HG02981 (cell line): ENCODE measurements around the gene MYCN.

ENCODE experiments used
- ATAC-seq: cut with Tn5 transposase; IDR thresholded peaks from one replicate; pipeline ENCODE4 v1.9.1; 2021; ENCODE audit warnings: mild to moderate bottlenecking, moderate library complexity; ENCODE audit not compliant: unreplicated experiment

Gene MYCN

DNA sequence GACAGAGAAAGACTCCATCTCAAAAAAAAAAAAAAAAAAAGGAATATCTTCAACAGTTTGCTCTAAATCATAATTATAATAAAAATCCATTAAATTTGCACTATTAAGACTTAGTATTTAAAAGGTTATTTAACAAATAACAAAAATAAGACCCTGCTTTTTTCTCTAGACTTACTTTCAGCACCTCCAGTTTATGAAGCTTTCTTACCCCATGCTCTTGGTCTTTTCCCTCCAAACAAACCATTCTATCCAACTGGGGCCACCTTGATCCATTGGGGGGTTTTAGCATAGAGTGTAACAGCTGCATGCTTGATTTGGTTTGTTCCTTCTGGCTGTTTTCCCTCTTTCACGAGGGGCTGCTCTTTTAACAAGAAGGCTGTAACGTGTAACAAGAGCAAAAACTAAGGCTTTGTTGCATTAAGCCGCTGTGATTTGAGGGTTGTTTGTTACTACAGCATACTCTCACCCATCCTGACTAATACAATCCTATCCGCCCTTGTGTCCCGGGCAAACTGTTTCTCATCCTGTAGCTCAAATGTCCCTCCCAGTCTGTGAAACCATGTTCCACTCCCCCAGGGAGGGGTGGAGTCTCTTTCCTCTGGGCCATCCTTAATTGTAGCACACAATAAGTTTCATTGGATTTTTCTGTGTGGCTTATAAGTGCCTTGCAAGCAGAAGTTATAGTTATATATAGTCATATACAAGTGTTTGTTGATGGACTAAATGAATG is 9.6 kb upstream of the MYCN start:
- ATAC-seq = no peak

DNA sequence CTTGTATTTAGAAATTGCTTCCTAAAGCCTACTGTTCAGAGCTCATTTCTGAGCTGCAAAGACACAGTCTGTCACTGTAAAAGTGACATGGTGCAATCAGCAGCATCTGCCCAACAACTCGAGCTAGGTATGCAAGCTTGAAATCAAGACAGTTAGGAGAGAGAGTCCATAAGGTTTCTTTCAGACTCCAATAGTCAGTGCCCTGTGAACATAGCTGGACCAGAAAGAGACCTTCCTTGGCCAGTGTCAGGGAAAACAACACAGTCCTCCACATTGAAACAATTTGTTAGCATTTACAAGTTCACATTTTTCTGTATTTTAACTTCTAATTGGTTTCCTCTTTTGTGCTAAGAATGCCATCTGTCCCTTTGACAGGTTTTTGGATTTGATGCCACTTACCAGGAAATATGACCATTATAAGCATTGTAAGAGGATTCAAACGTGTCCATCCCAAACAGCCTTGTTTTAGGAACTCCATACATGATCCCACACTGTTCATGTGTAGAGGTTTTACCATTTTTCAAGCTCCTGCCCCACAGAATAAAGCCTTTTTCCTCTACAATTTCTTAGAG is 8.9 kb upstream of the MYCN start:
- ATAC-seq = no peak

DNA sequence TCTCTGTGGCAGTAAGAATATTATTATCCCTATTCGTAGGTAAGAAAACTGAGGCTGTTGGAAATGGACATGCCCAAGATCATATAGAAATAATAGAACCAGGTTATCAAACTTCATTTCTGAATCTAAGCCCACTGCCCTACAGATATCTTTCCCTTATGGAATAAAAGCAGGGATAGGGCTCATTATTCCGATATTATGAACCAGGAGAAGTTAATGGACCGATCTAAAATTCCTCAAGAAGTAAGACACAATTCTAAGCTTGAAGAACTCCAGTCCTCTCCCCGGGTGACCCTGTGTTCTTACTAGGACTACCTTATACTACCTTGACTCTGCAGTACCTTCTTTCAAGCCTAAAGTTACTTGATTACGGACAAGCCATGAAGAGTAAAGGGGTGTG is 8.4 kb upstream of the MYCN start:
- no peak for ATAC-seq

DNA sequence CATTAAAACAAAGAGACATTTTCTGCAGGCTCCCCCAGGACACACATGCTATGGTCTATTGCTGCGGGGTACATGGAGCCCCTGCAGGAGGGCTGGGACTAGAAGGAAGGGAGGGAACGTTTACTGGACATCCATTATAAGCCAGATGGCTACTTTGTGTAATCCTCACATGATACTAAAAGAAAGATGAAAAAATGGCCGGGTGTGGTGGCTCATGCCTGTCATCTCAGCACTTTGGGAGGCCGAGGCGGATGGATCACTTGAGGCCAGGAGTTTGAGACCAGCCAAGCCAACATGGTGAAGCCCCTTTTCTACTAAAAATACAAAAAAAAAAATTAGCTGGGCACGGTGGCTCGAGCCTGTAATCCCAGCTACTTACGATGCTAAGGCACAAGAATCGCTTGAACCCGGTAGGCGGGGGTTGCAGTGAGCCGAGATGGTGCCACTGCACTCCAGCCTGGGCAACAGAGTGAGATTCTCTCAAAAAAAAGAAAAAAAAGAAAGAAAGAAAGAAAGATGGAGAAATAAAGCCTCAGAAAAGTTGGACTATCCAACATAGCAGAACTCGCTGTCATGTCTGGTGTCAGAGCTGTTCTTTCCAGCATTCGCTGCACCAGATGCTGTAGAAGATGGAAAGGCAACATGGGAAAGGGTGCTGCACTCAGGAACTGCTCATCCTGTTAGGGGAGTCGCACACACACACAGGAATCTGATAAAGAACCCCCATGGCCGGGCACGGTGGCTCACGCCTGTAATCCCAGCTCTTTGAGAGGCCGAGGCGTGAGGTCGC is 7.8 kb upstream of the MYCN start:
- ATAC-seq = no peak

DNA sequence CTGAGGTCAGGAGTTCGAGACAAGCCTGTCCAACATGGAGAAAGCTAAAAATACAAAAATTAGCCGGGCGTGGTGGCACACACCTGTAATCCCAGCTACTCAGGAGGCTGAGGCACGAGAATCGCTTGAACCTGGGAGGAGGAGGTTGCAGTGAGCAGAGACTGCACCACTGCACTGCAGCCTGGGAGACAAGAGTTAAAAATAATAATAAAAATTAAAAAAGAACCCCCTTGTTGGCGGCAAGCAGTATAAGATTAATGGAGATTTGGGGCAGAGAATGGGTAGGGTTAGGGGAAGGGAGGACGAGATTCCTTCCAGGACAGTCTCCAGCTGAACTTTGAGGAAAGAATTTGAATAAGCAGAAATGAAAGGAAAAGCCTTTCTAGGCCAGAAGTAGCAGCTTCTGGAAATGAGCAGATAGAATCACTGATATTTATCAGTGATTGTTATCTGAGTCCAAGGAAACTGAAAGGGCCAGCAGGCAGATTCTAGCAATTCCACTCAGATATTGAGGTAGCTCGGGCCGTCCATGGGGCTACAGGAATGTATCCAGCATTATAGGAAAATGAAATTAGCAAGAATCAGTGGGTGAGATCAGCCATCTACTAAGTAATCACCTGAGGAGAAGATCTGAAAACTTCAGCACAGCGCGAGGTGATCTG is 7.0 kb upstream of the MYCN start:
- no peak for ATAC-seq

DNA sequence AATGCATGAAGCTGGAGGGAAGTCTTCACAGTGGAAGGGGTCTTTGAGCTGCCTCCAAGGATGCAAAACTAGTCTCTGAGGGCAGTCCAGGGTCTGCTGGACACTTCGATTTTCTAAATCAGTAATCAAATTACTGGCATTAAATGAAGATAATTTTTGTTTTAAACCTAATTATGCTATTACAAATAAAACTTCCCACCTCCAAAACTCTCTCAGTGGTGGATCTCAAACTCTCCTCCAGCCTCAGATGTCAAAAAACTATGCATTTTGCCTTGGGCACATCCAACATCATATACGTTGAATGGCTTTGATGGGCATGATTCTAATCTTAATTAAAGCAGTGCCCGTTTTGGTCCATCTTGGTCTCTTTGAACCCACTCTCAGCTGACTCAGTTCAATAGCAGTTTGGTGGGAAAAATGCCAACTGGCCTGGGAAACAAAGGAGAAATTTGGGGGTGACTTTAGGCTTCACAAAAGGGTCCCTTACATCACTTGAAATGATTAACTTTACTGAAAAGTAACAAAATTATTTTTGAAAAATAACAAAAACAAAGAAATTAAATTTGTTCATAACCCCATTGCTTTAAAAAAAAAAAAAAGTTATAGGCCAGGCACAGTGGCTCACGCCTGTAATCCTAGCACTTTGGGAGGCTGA is 5.9 kb upstream of the MYCN start:
- ATAC-seq = no peak

DNA sequence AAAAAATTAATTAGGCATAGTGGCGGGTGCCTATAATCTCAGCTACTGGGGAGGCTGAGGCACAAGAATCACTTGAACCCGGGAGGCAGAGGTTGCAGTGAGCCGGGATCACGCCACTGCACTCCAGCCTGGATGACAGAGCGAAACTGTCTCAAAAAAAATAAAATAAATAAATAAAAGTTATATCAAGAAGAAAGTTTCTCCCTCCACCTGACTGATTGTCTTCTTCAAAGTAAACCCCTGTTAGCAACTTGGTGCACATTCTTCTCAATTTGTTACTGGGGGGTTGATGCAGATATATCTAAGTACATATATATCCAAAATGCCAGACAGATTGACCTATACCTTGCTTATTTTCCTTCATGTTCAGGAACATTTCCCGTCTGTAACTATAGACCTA is 5.2 kb upstream of the MYCN start:
- no peak for ATAC-seq

DNA sequence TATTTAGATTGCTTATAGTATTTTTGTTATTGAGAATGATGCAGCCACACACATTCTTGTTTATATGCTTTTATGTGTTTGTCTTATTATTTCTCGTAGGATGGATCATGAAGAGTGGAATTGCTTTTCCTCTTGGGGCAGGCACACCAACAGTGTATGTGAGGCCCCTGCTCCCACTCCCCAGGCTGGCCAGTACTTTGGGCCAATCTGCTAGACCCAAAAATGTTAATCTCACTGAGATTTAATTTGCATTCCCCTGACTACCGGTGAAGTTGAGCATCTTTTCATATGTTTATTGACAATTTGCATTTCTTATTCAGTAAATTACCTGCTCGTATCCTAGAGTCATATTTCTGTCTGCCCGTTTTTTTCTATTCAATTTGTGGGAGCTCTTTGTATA is 4.7 kb upstream of the MYCN start:
- no peak for ATAC-seq

DNA sequence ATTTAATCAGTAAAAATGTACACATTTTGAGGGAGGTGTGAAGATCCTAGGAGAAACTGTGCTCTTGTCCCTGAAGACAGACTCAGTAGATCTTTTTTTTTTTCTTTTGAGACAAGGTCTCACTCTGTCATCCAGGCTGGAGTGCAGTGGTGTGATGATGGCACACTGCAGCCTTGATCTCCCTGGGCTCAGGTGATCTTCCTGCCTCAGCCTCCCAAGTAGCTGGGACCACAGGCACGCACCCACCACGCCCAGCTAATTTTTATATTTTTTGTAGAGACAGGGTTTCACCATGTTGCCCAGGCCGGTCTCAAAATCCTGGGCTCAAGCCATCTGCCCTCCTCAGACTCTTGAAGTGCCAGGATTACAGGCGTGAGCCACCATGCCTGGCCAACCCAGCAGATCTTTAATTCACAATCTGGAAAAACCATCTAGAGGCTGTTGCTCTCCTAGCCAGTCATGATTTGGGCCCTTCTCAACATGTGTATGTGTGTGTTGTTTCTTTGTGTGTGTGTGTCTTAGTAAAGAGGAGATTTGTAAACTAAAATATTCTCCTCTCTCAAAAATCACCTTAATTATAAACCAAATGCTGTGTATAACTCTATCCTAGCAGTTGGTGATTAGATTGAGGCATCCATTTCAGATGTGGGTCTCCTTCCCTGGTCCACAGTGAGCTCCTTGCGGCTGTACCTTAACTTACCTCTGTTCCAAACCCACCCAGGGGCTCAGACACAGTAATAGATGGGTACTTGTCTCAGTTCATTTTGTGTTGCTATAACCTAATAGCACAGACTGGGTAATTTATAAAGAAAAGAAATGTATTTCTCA is 3.9 kb upstream of the MYCN start:
- ATAC-seq = no peak

DNA sequence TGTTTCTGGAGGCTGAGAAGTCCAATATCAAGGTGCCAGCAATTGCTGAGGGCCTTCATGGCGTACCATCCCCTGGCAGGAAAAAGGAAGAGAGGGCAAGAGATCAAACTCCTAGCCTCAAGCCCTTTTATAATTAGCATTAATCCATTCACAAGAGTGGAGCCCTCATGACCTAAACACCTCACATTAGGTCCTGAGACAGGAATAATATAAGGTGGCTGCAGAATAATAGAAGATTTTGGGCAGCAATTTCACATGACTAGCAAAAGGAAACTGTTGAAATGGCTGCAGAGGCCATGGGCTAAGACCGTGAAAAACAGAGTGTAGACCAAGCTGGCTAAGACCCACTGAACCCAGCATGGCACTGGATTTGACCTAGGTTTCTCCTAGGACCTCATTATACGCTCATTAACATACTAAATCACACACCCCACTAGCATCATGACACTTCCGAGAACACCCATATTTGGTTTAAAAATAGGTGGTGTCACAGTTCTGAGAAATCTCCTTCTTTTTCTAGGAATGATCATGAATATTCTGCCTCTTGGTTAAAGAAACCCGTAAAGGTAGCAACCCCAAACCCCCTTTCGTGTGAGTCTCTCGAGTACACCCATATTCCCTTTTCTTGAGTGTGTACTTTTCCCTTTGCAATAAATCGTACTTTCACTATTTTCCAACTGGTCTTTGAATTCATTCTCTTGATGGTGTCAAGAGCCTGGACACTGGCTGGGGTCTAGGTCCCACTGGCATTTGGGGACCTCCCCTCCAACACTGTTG is 3.1 kb upstream of the MYCN start:
- ATAC-seq = no peak

DNA sequence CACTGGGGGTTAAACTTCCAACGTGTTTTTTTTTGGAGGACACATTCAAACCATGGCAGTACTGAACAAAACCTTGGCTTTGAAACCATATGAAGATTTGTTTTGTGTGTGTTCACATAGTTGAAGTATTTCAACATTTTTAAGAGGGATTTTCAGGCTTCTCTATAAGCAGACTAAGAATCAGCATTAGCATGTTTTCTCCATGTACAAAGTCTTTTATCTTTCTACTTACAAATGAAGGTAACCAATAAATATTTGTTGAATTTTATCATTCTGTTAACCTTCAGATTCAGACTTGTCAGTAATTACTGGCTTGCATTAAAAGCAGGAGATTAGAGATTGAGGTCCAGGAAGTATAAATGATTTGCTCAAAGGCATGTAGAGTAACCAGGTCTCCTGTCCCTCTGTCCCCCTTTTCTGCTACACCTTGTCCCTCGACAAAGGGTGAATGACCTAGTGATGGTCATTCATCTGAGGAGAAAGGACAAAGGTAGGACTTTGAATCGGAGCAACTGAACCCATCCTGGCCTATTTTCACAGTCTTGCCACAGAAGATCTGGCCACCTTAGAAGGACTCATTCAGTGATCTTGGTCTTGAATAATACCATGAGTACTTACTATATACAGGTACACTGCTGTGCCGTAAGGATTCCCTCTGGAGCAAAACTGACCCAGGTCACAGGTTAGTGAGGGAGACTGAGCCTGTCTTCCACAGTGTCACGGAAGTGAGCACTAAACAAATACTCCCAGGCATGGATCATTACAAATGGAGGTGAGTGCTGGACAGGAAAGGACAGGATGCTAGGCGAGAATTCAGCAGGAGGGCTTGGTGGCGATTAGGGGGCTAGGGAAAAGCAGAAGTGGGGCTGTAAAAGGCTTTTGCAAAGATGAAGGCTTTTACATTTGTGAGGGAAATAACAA is 2.2 kb upstream of the MYCN start:
- ATAC-seq = no peak

DNA sequence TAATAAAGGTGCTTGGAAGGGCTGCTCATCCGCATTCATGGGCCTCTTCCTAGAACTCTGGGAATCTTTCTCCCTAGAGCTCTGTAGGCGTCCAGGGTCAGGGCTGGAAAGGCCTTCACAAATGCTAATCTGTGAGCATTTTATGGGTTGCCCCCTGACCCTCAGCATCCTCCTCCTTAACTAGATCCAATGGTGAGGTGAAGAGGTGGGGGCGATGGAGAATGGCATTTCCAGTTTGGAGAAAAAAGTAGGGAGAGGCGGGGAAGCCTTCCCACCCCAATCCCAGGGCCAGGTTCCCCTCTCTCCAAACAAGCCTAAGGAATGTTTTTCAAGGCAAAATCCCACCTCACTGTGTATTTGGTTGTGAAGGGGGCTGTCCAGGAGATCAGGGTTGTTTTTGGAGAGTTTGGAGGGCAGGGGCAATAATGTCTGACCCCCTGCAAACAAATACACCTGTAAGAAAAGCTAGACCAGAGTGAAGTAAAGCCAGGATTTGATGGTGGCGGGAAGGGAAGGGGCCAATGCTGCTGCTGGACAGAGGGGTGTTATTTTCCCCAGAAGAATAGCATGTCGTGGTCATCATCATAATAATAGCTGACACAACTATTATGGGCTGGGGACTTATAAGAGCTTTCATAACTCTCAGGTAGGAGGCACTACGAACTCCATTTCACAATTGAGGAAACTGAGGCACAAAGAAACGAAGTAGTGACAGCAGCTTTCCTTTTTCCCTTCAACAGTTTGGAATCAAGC is 1.4 kb upstream of the MYCN start:
- ATAC-seq = no peak

DNA sequence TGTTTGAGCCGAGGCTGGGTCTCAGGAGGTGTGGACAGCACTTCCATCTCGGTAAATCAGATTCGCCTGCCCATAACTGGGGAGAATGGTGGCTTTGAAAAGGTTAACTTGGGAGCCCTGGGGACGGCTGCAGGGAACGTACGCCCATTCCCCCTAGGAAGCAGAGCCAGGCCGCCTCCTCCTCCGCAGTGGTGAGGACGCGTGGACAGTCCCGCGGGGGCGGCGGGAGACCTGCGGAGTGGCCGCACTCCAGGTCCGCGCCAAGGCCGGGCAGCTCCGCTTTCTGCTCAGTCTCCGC is 845 bp upstream of the MYCN start:
- ATAC-seq = no peak

DNA sequence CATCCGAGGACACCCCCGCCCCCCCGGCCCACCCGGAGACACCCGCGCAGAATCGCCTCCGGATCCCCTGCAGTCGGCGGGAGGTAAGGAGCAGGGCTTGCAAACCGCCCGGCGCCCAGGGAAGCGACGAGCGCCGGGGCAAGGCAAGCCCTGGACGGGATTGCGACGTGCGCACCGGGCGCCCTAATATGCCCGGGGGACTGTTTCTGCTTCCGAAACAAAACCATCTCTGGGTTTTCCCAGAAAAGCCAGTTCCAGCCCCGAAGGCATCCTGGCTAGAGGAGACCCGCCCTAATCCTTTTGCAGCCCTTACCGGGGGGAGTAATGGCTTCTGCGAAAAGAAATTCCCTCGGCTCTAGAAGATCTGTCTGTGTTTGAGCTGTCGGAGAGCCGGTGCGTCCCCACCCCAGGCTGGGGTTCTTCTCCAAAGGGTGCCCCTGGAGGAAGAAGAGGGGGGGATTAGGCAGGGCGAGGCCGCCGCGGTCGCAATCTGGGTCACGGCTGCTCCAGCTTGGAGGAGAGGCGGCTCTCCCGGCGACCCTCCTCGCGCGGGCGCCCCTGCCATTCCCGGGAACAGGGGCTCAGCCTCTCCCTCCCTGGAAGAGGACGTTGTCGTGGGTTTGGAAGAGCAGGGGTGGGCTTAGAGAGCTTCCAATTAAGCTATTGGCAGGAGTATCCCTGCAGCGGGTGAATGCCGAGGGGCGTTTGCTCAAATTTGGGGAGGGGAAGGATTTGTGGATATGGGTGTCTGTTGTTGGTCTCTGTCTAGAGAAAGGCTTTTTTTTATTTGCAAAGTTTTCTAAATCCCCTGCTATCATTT is 521 bp downstream of the MYCN start:
- ATAC-seq = no peak

DNA sequence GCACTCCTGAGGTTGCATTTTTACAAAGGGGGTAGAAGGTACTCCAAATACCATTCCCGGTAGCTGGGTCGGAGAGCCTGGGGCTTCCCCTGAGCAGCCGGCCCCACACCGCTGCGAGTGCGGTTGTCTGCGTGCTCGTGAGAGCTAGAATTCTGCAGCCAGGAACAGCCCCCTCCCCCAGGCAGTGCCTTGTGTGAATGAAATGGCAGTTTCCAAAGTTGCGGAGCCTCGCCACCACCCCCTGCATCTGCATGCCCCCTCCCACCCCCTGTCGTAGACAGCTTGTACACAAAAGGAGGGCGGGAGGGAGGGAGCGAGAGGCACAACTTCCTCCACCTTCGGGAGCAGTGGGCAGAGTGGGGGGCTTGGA is 1.1 kb downstream of the MYCN start:
- no peak for ATAC-seq

DNA sequence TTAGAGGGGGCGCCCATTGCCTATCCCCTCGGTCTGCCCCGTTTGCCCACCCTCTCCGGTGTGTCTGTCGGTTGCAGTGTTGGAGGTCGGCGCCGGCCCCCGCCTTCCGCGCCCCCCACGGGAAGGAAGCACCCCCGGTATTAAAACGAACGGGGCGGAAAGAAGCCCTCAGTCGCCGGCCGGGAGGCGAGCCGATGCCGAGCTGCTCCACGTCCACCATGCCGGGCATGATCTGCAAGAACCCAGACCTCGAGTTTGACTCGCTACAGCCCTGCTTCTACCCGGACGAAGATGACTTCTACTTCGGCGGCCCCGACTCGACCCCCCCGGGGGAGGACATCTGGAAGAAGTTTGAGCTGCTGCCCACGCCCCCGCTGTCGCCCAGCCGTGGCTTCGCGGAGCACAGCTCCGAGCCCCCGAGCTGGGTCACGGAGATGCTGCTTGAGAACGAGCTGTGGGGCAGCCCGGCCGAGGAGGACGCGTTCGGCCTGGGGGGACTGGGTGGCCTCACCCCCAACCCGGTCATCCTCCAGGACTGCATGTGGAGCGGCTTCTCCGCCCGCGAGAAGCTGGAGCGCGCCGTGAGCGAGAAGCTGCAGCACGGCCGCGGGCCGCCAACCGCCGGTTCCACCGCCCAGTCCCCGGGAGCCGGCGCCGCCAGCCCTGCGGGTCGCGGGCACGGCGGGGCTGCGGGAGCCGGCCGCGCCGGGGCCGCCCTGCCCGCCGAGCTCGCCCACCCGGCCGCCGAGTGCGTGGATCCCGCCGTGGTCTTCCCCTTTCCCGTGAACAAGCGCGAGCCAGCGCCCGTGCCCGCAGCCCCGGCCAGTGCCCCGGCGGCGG is 1.7 kb downstream of the MYCN start:
- no peak for ATAC-seq
